ENCODE measurements around the gene NKD2. TPM values are rescaled to one million over a fixed set of nuclear protein-coding genes. Genes with fewer than 3 reads are reported as not detected.

NKD2 gene
- total and polyA plus RNA-seq, 2 experiments from 2014 or later, result 9.0 to 11.9 TPM

GRCh38 chr5:959581-960531, 48.7 kb upstream of the NKD2 start (continued):
- no peak for TF ChIP-seq ZNF462 (CRISPR knock-in tag; IDR thresholded peaks at IDR 0.05)
- TF ChIP-seq, protein P1, sequence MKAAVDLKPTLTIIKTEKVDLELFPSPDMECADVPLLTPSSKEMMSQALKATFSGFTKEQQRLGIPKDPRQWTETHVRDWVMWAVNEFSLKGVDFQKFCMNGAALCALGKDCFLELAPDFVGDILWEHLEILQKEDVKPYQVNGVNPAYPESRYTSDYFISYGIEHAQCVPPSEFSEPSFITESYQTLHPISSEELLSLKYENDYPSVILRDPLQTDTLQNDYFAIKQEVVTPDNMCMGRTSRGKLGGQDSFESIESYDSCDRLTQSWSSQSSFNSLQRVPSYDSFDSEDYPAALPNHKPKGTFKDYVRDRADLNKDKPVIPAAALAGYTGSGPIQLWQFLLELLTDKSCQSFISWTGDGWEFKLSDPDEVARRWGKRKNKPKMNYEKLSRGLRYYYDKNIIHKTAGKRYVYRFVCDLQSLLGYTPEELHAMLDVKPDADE (IDR thresholded peaks at IDR 0.05), result no peak
- no peak for TF ChIP-seq ZNF331 (CRISPR knock-in tag; IDR thresholded peaks at IDR 0.05; ENCODE audit: low read depth)

GRCh38 chr5:960551-960950, 48.1 kb upstream of the NKD2 start:
- TF ChIP-seq NANOG (IDR thresholded peaks at IDR 0.05; ENCODE audit: borderline replicate concordance), result no peak
- no peak for TF ChIP-seq POLR2AphosphoS5 (IDR thresholded peaks at IDR 0.05; ENCODE audit: low read depth)
- TF ChIP-seq, protein P1 (IDR thresholded peaks at IDR 0.05), result no peak
- Mint-ChIP-seq H3K9me3 (no peaks in the 10 kb centered on the region), H3K4me3 (no peak overlapping the region), H3K36me3 (ENCODE audit: low read depth) (no peaks in the 10 kb centered on the region), H3K27me3 (ENCODE audit: insufficient read depth, low read depth, poor library complexity) (peaks cover 12% of the 10 kb centered on the region), H3K4me1 (0 out of 3 replicates have a peak, but pooled peaks cover 3% of the 10 kb centered on the region), H3K27ac (no peak overlapping the region)
- DNase-seq (ENCODE audit: low spot score), result no peak
- no peak overlapping the region for H2AFZ ChIP-seq
- no peak for ATAC-seq
- H3K4me2 ChIP-seq, result no peak overlapping the region
- H3K27ac ChIP-seq (ENCODE audit: low read depth), result no peak overlapping the region
- no peaks in the 10 kb centered on the region for H3K27me3 ChIP-seq (ENCODE audit: insufficient read depth)
- no peaks in the 10 kb centered on the region; the same call in 1 of the 2 replicates for H3K4me1 ChIP-seq (ENCODE audit: insufficient read depth)
- no peaks in the 10 kb centered on the region for H4K20me1 ChIP-seq (replicated peaks; ENCODE audit: insufficient read depth)
- no peaks in the 10 kb centered on the region for H3K36me3 ChIP-seq (ENCODE audit: insufficient read depth)
- no peak overlapping the region for H3K4me3 ChIP-seq
- H3F3A ChIP-seq (replicated peaks; ENCODE audit: low read depth), result no peaks in the 10 kb centered on the region
- no peaks in the 10 kb centered on the region for H3K79me2 ChIP-seq (replicated peaks; ENCODE audit: insufficient read depth)
- H3K9me2 ChIP-seq (ENCODE audit: insufficient read depth), result no peaks in the 10 kb centered on the region

Measured in GM23338 (cell line).